Chondrocyte (in vitro differentiated cells): ENCODE measurements around the gene ZBTB12. TPM values are rescaled to one million over a fixed set of nuclear protein-coding genes. Genes with fewer than 3 reads are reported as not detected.
"Not testable (repeated sequence)": the region's sequence is repeated elsewhere in the genome, so short reads cannot be mapped to it uniquely, and the experiment has no call there.

ENCODE experiments used
- DNase-seq: peaks from one replicate; pipeline ENCODE4 v3.0.0; 2021; ENCODE audit warnings: mixed read lengths, low spot score
- H3K27ac Mint-ChIP-seq: one replicate; pipeline ENCODE4 v1.8.0; 2021; ENCODE audit warnings: mild to moderate bottlenecking, moderate library complexity, mixed read lengths; ENCODE audit not compliant: unreplicated experiment
- H3K27me3 Mint-ChIP-seq: 2 replicates; pipeline ENCODE4 v1.8.0; 2021; ENCODE audit warnings: low read depth, mixed read lengths
- H3K36me3 Mint-ChIP-seq: 2 replicates; pipeline ENCODE4 v1.8.0; 2021; ENCODE audit warnings: low read depth, mixed read lengths
- H3K4me1 Mint-ChIP-seq: 2 replicates; pipeline ENCODE4 v1.8.0; 2021; ENCODE audit warnings: low read depth, mild to moderate bottlenecking, mixed read lengths
- H3K4me3 Mint-ChIP-seq: one replicate; pipeline ENCODE4 v1.8.0; 2021; ENCODE audit warnings: mild to moderate bottlenecking, moderate library complexity, mixed read lengths; ENCODE audit not compliant: unreplicated experiment
- H3K9me3 Mint-ChIP-seq: 2 replicates; pipeline ENCODE4 v1.8.0; 2021; ENCODE audit warnings: low read depth, mixed read lengths
- total RNA-seq: library from RNA; stranded (reverse); gene quantifications from 3 replicates; pipeline ENCODE4 v1.2.1, GENCODE V29; 2021
- TF ChIP-seq, protein P1 (sequence below): fragments of 200-600 bp; sonication (generic); IDR thresholded peaks from 2 replicates; pipeline ENCODE4 v1.5.0; 2021; ENCODE audit warnings: antibody characterized with exemption, mild to moderate bottlenecking, moderate library complexity

The ZBTB12 gene
- total RNA-seq, 1 donor from 2014 or later = 6.7 TPM

DNA sequence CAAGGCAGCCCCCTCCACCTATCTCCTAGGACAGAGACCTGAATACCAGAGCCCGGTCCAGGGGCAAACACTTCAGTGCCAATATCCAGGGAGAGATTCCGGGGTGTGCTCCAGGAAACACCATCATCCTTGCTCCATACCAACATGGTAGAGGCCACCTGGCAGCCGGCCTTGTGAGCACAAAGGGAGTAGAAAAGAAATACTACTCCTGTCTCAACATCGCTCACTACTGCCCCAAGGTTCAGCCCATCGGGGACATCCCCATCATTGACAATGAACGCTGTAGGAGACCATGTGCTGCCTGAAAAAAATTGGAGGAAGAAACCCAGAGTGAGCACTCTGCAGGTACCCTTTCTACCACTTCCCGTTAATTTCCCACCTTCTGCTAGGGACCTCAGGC, 40.7 kb downstream of the ZBTB12 start:
- H3K4me3 Mint-ChIP-seq = no peak overlapping the region
- TF ChIP-seq, protein P1, sequence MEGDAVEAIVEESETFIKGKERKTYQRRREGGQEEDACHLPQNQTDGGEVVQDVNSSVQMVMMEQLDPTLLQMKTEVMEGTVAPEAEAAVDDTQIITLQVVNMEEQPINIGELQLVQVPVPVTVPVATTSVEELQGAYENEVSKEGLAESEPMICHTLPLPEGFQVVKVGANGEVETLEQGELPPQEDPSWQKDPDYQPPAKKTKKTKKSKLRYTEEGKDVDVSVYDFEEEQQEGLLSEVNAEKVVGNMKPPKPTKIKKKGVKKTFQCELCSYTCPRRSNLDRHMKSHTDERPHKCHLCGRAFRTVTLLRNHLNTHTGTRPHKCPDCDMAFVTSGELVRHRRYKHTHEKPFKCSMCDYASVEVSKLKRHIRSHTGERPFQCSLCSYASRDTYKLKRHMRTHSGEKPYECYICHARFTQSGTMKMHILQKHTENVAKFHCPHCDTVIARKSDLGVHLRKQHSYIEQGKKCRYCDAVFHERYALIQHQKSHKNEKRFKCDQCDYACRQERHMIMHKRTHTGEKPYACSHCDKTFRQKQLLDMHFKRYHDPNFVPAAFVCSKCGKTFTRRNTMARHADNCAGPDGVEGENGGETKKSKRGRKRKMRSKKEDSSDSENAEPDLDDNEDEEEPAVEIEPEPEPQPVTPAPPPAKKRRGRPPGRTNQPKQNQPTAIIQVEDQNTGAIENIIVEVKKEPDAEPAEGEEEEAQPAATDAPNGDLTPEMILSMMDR = no peak
- peaks cover 20% of the 10 kb centered on the region for H3K4me1 Mint-ChIP-seq
- no peak overlapping the region for H3K27ac Mint-ChIP-seq
- no peak for DNase-seq
- H3K27me3 Mint-ChIP-seq = no peaks in the 10 kb centered on the region
- H3K9me3 Mint-ChIP-seq = no peaks in the 10 kb centered on the region
- H3K36me3 Mint-ChIP-seq = peaks cover 13% of the 10 kb centered on the region

DNA sequence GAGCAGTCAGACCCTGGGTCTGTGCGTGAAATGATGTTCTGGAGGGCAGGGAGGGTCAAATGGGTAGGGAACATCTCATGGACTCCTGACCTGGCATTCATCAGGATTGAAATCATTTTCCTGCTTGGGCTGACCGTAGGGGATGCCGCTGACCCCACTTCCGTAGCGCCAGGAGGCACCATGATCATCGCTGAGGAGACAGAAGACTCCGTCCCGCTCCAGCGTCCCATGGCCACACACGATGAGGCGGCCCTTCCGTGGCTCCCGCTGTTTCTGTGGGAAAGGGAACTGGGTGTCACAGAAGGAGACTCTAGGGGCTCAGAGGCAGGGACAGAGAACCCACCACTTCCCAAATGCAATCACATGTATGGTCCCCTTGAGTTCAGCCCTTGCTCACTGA, 41.5 kb downstream of the ZBTB12 start:
- Mint-ChIP-seq H3K36me3 (peaks cover 13% of the 10 kb centered on the region), H3K4me1 (peaks cover 20% of the 10 kb centered on the region), H3K27ac (no peak overlapping the region), H3K27me3 (no peaks in the 10 kb centered on the region), H3K9me3 (no peaks in the 10 kb centered on the region), H3K4me3 (no peak overlapping the region)
- TF ChIP-seq, protein P1 = no peak
- DNase-seq = no peak

DNA sequence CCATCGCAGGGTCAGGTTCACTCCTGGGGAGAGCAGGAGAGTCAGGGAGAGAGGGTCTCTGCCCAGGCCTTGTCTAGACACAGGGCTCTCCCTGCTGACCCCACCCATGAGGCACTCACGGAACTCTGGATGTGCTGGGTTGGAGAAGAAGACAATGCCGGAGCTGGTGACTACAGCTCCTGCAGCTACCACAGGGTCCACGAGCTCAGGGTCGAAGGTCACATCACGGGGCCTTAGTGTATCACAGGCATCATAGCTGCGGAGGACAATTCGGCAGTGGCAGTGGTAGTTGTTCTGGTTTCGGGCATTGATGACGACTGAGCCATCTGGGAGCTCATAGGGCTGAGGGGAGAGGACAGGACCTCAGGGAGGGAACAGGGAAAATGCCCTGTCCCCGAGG, 42.0 kb downstream of the ZBTB12 start:
- H3K4me3 Mint-ChIP-seq = no peak overlapping the region
- H3K4me1 Mint-ChIP-seq = peaks cover 20% of the 10 kb centered on the region
- no peaks in the 10 kb centered on the region for H3K27me3 Mint-ChIP-seq
- H3K9me3 Mint-ChIP-seq = no peaks in the 10 kb centered on the region
- H3K27ac Mint-ChIP-seq = no peak overlapping the region
- TF ChIP-seq, protein P1 = no peak
- peaks cover 14% of the 10 kb centered on the region for H3K36me3 Mint-ChIP-seq
- no peak for DNase-seq

DNA sequence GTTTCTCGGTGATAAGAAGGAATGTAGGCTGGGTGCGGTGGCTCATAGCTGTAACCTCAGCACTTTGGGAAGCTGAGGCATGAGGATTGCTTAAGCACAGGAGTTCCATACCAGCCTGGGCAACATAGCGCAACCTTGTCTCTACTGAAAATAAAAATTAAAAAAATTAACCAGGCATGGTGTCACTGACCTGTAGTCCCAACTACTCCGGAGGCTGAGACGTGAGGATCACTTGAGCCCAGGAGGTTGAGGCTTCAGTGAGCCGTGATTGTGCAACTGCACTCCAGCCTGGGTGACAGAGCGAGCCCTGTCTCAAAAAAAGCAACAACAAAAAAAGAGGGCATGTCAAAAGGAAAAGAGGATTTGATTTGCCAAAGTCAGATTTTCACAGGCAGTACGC, 43.2 kb downstream of the ZBTB12 start:
- no peak for DNase-seq
- H3K4me3 Mint-ChIP-seq = no peak overlapping the region
- TF ChIP-seq, protein P1 = no peak
- peaks cover 14% of the 10 kb centered on the region for H3K36me3 Mint-ChIP-seq
- H3K4me1 Mint-ChIP-seq = peaks cover 19% of the 10 kb centered on the region
- no peaks in the 10 kb centered on the region for H3K9me3 Mint-ChIP-seq
- no peak overlapping the region for H3K27ac Mint-ChIP-seq
- no peaks in the 10 kb centered on the region for H3K27me3 Mint-ChIP-seq

DNA sequence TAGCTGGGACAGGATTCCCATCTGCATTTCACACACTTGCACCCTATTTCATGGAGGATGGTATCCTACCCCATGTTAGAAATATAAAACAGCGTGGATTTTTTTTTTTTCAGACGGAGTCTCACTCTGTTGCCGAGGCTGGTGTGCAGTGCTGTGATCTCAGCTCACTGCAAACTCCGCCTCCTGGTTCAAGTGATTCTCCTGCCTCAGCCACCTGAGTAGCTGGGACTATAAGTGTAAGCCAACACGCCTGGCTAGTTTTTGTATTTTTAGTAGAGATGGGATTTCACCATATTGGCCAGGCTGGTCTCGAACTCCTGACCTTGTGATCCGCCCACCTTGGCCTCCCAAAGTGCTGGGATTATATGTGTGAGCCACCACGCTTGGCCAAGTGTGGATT, 44.1 kb downstream of the ZBTB12 start:
- H3K4me3 Mint-ChIP-seq, H3K27ac Mint-ChIP-seq: not testable (repeated sequence)

DNA sequence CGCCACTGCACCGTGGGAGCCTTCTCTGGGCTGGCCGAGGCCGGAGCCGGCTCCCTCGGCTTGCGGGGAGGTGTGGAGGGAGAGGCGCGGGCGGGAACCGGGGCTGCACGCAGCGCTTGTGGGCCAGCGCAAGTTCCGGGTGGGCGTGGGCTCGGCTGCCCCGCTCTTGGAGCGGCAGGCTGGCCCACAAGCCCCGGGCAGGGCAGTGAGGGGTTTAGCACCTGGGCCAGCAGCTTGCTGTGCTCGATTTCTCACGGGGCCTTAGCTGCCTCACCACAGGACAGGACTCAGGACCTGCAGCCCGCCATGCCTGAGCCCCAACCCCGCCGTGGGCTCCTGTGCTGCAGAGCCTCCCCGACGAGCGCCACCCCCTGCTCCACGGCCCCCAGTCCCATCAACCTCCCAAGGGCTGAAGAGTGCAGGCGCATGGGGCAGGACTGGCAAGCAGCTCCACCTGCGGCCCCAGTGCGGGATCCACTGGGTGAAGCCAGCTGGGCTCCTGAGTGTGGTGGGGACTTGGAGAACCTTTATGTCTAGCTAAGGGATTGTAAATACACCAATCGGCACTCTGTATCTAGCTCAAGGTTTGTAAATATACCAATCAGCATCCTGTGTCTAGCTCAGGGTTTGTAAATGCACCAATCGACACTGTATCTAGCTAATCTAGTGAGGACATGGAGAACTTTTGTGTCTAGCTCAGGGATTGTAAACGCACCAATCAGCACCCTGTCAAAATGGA, 49.7 kb downstream of the ZBTB12 start:
- H3K4me1 Mint-ChIP-seq = not testable (repeated sequence)

More for the DNA sequence above, 44.1 kb downstream of the ZBTB12 start:
- Mint-ChIP-seq H3K36me3 (peaks cover 14% of the 10 kb centered on the region), H3K4me1 (peaks cover 14% of the 10 kb centered on the region)
- DNase-seq, H3K27me3 Mint-ChIP-seq, H3K9me3 Mint-ChIP-seq: not testable (repeated sequence)

More for the DNA sequence above, 49.7 kb downstream of the ZBTB12 start:
- not testable (repeated sequence) for H3K36me3 Mint-ChIP-seq, DNase-seq, H3K27ac Mint-ChIP-seq, H3K9me3 Mint-ChIP-seq, H3K27me3 Mint-ChIP-seq, H3K4me3 Mint-ChIP-seq
